ENCODE results near the gene SOX6.
"Not testable (repeated sequence)": the region's sequence is repeated elsewhere in the genome, so short reads cannot be mapped to it uniquely, and the experiment has no call there.

DNA sequence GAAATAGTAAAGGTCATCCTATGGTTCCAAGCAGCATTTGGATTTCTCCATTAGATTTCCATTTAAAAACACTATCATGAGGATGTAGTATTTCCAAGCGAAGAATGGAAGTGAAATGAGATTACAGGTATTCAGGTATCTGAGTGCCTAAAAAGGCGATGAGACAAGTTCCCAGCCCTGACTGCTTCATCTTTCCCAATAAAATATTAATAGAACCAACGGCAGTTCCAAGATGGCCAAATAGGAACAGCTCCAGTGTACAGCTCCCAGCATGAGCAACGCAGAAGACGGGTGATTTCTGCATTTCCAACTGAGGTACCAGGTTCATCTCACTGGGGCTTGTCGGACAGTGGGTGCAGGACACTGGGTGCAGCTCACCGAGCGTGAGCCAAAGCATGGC, 215.2 kb downstream of the SOX6 start:
- TF ChIP-seq, protein P1, sequence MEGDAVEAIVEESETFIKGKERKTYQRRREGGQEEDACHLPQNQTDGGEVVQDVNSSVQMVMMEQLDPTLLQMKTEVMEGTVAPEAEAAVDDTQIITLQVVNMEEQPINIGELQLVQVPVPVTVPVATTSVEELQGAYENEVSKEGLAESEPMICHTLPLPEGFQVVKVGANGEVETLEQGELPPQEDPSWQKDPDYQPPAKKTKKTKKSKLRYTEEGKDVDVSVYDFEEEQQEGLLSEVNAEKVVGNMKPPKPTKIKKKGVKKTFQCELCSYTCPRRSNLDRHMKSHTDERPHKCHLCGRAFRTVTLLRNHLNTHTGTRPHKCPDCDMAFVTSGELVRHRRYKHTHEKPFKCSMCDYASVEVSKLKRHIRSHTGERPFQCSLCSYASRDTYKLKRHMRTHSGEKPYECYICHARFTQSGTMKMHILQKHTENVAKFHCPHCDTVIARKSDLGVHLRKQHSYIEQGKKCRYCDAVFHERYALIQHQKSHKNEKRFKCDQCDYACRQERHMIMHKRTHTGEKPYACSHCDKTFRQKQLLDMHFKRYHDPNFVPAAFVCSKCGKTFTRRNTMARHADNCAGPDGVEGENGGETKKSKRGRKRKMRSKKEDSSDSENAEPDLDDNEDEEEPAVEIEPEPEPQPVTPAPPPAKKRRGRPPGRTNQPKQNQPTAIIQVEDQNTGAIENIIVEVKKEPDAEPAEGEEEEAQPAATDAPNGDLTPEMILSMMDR (IDR thresholded peaks at IDR 0.05; ENCODE audit: low read length), result not testable (repeated sequence)
- TF ChIP-seq EZH2 (IDR thresholded peaks at IDR 0.05; ENCODE audit: borderline replicate concordance, low read length), result not testable (repeated sequence)
